Kidney (tissue), 14 donors: ENCODE data around the gene EPSTI1. TPM values are rescaled to one million over a fixed set of nuclear protein-coding genes. Genes with fewer than 3 reads are reported as not detected.

Experiments used
- DNase-seq, 5 donors: peaks; one replicate each; pipeline ENCODE4 v3.0.0-alpha.2; 2013 to 2020
- FAIRE-seq: peaks from 2 replicates; lab custom pipeline; 2012; peaks lifted over from hg19 to GRCh38; lab: Jason Lieb, UNC
- H3K27ac ChIP-seq, 2 donors: one replicate each; pipeline ENCODE4 v1.7.0; 2013; ENCODE audit warnings: low read depth in 2 of 2, low read length in 2 of 2, inconsistent platforms in 1 of 2
- H3K27me3 ChIP-seq: one replicate; pipeline ENCODE4 v1.7.1; 2013; ENCODE audit warnings: low read length, inconsistent platforms; ENCODE audit not compliant: control insufficient read depth, insufficient read depth
- H3K36me3 ChIP-seq, 3 donors: one replicate each; pipeline versions ENCODE4 v1.7.0 to v1.7.1; 2013; ENCODE audit warnings: low read length in 3 of 3, control low read depth in 1 of 3, inconsistent platforms in 1 of 3; ENCODE audit not compliant: insufficient read depth in 3 of 3, control insufficient read depth in 2 of 3
- H3K4me1 ChIP-seq, 3 donors: one replicate each; pipeline versions ENCODE4 v1.7.0 to v1.7.1; 2013; ENCODE audit warnings: low read length in 3 of 3, inconsistent platforms in 1 of 3, low read depth in 1 of 3; ENCODE audit not compliant: control insufficient read depth in 2 of 3, insufficient read depth in 2 of 3
- H3K4me3 ChIP-seq, 3 donors: one replicate each; pipeline versions ENCODE4 v1.7.0 to v1.8.1; 2013; ENCODE audit warnings: low read length in 3 of 3, control low read depth in 1 of 3, inconsistent platforms in 1 of 3
- H3K9ac ChIP-seq, 3 donors: one replicate each; pipeline versions ENCODE4 v1.7.0 to v1.7.1; 2013; ENCODE audit warnings: low read length in 3 of 3, control low read depth in 1 of 3, inconsistent platforms in 1 of 3
- H3K9me3 ChIP-seq, 3 donors: one replicate each; pipeline versions ENCODE4 v1.7.0 to v1.7.1; 2013; ENCODE audit warnings: low read length in 3 of 3, control low read depth in 1 of 3, inconsistent platforms in 1 of 3; ENCODE audit not compliant: control insufficient read depth in 2 of 3, insufficient read depth in 1 of 3
- CTCF ChIP-seq: IDR thresholded peaks from 3 replicates; pipeline ENCODE4 v1.5.1; 2012; ENCODE audit warnings: mild to moderate bottlenecking, moderate library complexity, borderline replicate concordance; ENCODE audit not compliant: insufficient read depth; ENCODE audit errors: extremely low read depth
- intact Hi-C: fragments of 100-400 bp; cut with DNase I; formaldehyde crosslinking; loops from one replicate; pipeline ENCODE4 v1.11.1; 2022
- polyA plus RNA-seq: library from polyadenylated mRNA; stranded (reverse); fragments of 350-450 nt; fragmentation: Illumina TruSeq; extraction: RNeasy Lipid Tissue Mini Kit (QIAGEN cat#74804); gene quantifications from one replicate; pipeline ENCODE4 v1.2.3, GENCODE V29; 2014; ENCODE audit warnings: low read depth, low replicate concordance; ENCODE audit not compliant: insufficient read depth
- total RNA-seq: library from RNA; stranded (reverse); fragmentation: NEBNext Ultra II Directional; extraction: Animal tissue kit (Norgen Biotek cat#: 25700); gene quantifications from one replicate; pipeline ENCODE4 v1.2.1, GENCODE V29; 2021
- donor health status: control.
- donor health status: control.
- donor health status: control.
- donor health status: control.
- donor health status: control.
- donor health status: DM: yes; HTN: yes; CAD: no.
- donor health status: Normal renal cell carcinoma (clear cell type).

The EPSTI1 gene
- total and polyA plus RNA-seq, 2 donors from 2014 or later = 11.2 to 12.2 TPM

- intact Hi-C loops = no loop called here
- no peak for FAIRE-seq
Observed at GRCh38 chr13:43023289-43023963, 31.4 kb upstream of the EPSTI1 start, which contains the start of gene DNAJC15. DNAJC15 (plus strand) TSS chr13:43023586; CDS start chr13:43023627, 41 bp downstream.

GRCh38 chr13:43022934-43023288 is 30.9 kb upstream of the EPSTI1 start:
- Histone ChIP-seq H3K9ac (peak overlapping the region; percentile 61 to 89 (median 81)), H3K9me3 (no peaks in the 10 kb centered on the region), H3K27ac (peak overlapping the region; percentile 79 to 89), H3K4me3 (peak overlapping the region; percentile 79 to 96 (median 91)), H3K27me3 (no peaks in the 10 kb centered on the region), H3K4me1 (no peaks in the 10 kb centered on the region), H3K36me3 (peaks cover 0 to 2% (median 0%) of the 10 kb centered on the region in 3 donors)
- TF ChIP-seq CTCF = no peak
- intact Hi-C loops = no loop called here
- FAIRE-seq (no peak), DNase-seq (no peak)

More at GRCh38 chr13:43023289-43023963, 31.4 kb upstream of the EPSTI1 start, which contains the start of gene DNAJC15:
- Histone ChIP-seq H3K9me3 (no peaks in the 10 kb centered on the region), H3K9ac (peak within 1 kb of the TSS; percentile 61 to 89 (median 81)), H3K4me3 (peak within 1 kb of the TSS; percentile 79 to 96 (median 91)), H3K4me1 (no peaks in the 10 kb centered on the region), H3K27me3 (no peaks in the 10 kb centered on the region), H3K27ac (peak within 1 kb of the TSS; percentile 79 to 89), H3K36me3 (peaks cover 0 to 3% (median 0%) of the 10 kb centered on the region in 3 donors)
- DNase-seq = peak; percentile 89 to 95 (median 92)
- no peak for TF ChIP-seq CTCF

GRCh38 chr13:43021926-43022670 is 30.1 kb upstream of the EPSTI1 start:
- intact Hi-C loops = no loop called here
- Histone ChIP-seq H3K27ac (no peak overlapping the region), H3K4me1 (no peaks in the 10 kb centered on the region), H3K9ac (no peak overlapping the region), H3K36me3 (no peaks in the 10 kb centered on the region), H3K9me3 (no peaks in the 10 kb centered on the region), H3K27me3 (no peaks in the 10 kb centered on the region), H3K4me3 (no peak overlapping the region)
- no peak for FAIRE-seq
- DNase-seq = peak in 1 of 5 donors; percentile 55
- no peak for TF ChIP-seq CTCF
